Activated CD8-positive, alpha-beta memory T cell treated with anti-CD3 and anti-CD28 coated beads, Interleukin-2, amount 50 U/mL, for 4 hours (primary cell): ENCODE results near the gene SHKBP1.

Experiments used
- DNase-seq: peaks from one replicate; pipeline ENCODE4 v3.0.0-alpha.2; 2020

The SHKBP1 gene

DNA sequence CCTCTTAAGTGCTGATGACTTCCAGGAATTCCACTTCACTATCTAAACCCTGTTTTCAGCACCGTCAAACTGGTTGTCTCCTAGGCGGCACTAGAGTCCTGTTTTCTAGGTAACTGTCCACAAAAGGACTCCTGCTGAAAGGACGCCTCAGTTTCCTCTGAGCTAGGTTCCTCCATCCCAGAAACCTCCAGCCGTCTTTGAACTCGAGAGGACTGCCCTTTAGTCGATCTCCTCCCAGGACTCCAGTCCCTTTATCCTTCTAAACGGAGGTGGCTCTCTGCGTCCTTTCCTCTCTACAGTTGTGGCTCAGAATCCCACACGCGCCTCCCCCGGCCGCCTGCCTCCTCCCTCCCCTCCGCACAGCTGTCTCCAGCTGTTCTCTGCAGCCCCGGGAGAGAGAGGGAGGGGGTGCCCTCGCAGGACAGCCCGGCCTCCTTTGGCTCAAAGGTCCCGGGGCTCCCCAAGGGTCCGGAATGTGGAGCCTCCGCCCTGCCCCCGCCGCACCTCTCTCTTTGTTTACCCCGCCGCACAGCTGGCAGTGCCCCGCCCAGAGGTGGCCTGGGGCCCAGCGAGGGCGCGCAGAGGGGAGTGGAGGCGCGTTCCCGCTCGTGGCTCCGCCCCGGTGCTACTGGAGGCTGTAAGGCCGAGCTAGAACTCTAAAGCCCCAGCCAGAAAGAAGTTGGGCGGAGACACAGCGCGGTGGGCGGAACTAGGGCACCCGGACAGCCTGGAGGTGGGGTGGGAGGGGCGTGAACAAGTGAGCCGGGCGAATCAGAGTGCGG, 26.9 kb downstream of the SHKBP1 start:
- peak; percentile 94 for DNase-seq

DNA sequence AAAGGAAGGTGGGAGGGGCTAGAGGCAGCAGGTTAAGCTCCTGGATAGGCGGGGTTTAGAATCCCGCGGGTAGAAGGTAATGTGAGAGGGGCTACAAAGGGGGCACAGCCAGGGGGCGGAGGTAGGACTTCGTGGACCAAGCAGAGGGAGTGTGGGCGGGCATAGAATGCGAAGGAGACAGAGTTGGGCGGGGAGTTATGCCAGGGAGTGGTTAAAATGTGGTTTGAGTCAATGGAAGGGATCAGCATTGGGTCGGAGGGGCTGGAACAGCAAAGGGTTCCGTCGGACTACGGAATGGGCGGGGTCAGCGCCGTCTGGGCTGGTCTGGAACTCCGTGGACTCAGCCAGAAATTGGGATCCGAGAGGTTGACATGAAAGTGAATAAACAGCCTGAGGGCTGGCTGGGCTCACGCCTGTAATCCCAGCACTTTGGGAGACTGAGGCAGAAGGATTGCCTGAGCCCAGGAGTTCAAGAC, 27.5 kb downstream of the SHKBP1 start:
- no peak for DNase-seq

DNA sequence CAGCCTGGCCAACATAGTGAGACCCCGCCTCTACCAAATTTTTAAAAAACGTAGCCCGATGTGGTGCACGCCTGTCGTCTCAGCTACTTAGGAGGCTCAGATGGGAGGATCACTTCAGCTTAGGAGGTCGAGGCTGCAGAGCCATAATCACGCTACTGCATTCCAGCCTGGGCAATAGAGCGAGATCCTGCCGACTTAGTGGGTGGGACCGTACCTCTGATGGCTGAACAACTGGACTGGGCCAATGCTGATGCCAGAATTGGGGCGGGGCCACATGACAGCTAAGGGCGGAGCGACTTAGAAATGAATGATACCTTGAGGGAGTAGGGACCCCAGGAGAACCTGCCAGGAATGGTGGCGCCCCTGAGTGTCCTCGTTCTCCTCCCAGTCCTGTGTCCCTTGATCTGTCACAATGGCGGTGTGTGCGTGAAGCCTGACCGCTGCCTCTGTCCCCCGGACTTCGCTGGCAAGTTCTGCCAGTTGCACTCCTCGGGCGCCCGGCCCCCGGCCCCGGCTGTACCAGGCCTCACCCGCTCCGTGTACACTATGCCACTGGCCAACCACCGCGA, 28.1 kb downstream of the SHKBP1 start:
- no peak for DNase-seq

DNA sequence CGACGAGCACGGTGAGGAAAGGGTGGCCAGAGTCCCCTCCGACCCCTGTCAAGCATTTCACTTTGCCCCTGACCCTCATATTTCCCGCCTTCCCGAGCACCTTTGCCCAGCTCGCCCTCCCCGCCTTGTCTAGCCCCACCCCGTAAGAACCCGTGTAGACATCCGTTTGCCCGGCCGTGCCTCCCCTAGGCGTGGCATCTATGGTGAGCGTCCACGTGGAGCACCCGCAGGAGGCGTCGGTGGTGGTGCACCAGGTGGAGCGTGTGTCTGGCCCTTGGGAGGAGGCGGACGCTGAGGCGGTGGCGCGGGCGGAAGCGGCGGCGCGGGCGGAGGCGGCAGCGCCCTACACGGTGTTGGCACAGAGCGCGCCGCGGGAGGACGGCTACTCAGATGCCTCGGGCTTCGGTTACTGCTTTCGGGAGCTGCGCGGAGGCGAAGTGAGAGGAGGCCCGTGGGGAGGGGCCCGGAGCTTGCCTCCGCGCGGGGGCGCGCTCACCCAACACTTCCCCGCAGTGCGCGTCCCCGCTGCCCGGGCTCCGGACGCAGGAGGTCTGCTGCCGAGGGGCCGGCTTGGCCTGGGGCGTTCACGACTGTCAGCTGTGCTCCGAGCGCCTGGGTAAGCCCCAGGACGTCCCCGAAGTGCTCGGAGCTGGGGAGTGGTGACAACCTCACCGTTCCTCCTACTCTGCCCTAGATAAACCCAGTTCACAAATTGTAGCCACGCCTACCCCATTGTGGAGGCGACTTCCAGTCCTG, 28.7 kb downstream of the SHKBP1 start:
- DNase-seq = peak; percentile 78

DNA sequence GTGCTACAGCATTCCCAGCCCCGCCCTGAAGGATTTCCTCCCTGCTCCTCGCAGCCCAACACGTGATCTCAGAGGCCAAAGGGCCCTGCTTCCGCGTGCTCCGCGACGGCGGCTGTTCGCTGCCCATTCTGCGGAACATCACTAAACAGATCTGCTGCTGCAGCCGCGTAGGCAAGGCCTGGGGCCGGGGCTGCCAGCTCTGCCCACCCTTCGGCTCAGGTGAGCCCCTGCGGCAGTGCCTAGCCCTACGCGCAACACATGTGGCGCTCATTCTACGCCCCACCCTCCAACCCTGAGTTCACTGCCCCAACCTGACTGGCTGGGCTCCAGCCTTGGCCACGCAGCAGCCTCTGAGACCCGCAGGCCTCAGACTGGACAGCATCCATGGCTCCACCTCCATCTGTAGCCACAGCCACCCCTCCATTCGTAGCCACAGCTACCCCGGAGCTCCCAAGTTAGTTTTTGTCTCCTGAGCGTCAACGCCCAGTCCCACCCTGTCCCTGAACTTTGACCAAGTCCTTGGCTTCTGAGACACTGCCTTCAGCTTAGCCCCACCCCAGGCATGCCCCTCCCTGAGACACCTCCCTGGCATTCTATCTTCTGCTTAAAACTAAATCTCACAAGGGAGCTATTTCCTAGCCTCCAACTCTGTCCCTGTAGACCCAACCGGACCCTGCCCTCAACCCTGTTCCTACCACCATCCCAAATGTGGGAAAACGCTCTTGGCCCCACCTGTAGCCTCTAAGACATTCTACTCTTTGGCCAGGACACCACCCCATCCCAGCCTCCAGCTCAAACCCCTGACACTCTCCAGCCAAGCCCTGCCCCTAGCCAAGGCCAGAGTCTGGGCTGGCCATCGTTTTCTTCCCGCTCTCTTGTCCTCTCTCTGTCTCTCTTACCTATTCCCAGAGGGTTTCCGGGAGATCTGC, 30.9 kb downstream of the SHKBP1 start:
- no peak for DNase-seq

DNA sequence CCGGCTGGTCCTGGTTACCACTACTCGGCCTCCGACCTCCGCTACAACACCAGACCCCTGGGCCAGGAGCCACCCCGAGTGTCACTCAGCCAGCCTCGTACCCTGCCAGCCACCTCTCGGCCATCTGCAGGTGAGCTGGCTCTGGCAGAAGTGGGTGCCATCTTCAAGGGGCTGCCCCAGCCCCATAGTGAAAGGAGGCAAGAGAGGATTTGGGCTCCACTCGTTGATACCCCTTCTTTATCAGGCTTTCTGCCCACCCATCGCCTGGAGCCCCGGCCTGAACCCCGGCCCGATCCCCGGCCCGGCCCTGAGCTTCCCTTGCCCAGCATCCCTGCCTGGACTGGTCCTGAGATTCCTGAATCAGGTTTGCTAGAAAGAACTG, 31.6 kb downstream of the SHKBP1 start:
- no peak for DNase-seq

DNA sequence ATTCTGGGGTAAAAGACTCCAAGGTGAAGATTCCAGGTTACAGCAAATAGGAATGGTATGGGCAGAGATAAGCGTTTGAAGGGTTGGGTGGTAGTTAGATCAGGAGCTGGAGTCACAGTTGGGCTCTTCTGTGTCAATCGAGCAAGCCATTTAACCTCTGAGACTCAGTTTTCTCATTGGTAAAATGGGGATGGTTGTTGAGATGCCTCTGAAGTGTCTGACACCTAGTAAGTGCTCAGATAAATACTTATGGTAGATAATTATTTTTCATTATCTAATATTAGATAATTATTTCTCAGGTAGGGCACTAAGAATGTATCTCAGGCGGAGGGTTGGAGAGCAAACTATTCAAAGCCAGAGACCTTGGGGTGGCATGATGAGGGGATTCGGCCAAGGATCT, 32.3 kb downstream of the SHKBP1 start:
- DNase-seq = no peak

DNA sequence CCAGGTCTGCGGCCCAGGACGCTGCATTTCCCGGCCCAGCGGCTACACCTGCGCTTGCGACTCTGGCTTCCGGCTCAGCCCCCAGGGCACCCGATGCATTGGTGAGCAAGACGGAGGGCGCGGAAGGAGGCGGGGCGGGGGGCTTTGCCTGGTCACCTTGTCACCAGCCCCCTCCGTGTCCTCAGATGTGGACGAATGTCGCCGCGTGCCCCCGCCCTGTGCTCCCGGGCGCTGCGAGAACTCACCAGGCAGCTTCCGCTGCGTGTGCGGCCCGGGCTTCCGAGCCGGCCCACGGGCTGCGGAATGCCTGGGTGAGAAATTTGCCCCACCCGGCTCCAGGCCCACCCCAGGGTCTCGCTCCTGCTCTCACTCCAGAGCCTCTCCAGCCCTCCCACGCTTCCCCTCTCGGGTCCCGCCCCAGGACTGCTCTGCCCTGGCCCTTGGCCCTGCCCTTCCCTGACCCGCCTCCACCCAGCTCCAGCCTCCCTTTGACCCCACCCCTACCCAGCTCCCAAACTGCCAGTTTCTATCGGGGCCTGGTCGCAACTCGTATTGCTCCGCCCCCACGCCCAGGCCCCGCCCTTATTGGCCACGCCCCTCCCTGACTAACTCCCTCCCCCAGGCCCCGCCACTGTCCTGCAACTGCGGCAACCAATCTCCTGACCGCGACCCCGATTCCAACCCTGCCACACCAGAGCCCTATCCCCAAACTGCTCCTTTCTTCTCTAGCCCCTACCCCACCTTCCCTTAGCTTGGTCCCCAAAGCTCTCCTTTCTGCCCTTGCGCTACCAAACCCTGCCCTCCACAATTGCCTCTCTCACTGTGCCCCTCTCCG, 33.1 kb downstream of the SHKBP1 start:
- DNase-seq = peak; percentile 88

DNA sequence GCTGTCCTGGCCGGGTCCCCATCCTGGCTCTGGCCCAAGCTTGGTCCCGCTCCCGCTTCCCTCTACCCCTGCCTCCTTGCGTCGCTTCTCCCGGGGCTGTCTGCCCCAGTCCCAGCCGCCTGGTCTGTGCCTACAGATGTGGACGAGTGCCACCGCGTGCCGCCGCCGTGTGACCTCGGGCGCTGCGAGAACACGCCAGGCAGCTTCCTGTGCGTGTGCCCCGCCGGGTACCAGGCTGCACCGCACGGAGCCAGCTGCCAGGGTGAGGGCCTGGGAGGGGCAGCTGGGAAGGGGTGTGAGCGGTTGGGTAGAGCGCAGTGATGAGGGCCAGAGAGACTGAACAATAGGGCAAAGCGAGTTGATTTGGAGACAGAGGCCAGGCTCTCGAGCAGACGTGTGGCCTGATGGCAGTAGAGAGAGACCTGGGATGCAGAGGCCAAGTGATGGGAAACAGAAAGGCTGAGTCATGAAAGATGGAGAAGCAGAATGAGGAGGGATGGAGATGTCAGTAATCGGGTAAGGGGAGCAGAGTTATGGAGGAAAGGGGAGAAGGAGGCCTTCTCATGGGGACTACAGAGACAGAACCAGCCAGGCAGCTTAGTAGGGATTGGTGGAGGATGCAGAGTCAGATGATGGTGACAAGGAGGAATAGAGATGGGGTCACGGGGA, 33.9 kb downstream of the SHKBP1 start:
- peak; percentile 62 for DNase-seq

DNA sequence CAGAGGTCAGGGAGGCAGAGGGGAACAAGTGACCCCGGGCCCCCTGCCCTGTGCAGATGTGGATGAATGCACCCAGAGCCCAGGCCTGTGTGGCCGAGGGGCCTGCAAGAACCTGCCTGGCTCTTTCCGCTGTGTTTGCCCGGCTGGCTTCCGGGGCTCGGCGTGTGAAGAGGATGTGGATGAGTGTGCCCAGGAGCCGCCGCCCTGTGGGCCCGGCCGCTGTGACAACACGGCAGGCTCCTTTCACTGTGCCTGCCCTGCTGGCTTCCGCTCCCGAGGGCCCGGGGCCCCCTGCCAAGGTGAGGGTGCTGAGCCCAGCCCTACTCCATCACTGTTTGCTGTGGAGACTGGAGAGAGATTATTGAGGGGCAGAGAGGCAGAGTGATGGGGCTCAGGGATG, 34.4 kb downstream of the SHKBP1 start:
- no peak for DNase-seq

DNA sequence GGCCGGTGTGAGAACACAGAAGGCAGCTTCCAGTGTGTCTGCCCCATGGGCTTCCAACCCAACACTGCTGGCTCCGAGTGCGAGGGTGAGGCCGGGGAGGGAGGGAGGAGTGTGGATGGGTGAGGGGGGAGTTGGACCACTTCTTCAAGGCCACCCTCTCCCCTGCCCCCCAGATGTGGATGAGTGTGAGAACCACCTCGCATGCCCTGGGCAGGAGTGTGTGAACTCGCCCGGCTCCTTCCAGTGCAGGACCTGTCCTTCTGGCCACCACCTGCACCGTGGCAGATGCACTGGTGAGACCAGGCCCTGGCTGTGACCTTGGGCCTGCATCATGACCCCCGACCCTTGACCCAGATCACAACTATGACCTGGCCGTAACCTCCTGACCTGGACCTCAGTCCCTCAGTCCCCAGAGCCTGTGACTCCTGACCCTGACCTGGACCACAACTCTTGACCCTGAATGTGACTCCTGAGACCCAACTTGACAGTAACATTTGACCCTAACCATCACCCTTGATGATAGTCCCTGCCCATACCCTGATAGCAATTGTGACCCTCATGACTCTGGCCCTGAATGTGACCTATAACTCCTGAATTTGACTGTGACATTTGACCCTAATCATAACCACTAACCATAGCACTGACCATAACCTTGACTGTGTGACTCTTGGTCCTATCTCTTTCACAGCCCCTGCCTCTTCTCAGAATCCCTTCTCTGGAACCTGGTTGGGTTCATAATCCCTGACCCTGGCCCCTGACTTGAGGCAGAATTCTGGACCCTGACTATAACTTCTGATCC, 35.4 kb downstream of the SHKBP1 start:
- DNase-seq = no peak

DNA sequence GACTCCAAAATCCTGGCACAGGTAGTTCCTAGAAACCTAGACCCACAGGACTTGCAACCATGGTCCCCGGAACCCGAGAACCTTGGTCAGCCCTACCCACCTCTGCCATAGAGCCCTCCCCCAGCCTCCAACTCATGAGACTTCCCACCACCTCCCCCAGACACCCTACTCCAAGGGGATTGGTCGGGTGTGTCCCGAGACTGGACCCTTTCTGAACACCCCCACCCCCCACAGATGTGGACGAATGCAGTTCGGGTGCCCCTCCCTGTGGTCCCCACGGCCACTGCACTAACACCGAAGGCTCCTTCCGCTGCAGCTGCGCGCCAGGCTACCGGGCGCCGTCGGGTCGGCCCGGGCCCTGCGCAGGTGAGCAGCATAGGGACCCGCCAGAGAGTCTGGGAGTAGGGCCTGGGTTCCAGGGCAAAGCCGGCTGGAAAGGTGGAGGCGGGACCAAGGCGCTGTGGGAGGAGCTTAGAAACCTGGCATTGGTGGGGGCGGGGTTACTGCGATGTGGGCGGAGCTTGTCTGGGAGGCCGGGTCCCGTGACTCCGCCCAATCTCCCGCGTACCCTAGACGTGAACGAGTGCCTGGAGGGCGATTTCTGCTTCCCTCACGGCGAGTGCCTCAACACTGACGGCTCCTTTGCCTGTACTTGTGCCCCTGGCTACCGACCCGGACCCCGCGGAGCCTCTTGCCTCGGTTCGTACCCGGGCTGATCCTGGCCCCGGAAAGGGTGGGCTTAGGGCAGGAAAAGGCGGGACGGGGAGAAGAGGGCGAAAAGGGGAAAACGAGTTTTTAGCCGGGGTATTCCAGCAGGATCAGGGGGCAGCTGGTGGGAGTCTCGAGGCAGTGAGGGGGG, 36.4 kb downstream of the SHKBP1 start:
- DNase-seq = peak; percentile 83

DNA sequence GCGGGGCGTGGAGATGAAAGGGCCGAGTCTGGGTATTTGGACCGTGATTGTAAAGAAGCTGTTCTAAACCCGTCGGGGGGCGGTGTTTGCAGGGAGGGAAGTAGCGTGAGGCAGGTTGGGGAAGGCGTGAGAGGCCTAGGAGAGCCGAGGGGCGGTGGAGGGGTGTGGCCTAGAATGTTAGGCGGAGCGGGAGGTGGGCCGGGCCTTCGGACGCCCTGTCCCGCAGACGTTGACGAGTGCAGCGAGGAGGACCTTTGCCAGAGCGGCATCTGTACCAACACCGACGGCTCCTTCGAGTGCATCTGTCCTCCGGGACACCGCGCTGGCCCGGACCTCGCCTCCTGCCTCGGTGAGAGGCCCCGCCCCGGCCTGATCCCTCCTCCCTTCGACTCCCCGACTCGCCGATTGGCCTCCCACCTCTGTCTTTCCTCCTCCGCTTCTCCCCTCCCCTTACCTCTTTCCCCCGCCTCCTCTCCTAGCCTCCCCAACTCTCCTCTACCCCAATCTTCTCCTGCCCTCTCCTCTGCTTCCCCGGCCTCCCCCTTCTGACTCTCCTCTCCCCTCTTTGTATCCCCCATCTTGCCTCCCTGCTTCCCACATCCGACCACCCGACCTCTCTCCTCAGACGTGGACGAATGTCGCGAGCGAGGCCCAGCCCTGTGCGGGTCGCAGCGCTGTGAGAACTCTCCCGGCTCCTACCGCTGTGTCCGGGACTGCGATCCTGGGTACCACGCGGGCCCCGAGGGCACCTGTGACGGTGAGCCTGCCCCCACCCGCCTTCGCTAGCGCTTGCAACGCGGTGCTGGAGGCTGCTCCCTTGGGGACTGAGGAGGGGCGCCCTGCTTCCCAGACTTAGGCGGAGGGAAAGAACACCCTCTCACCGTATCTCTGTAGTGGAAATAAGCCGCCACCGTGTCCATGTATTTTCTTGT, 37.3 kb downstream of the SHKBP1 start:
- peak; percentile 86 for DNase-seq

DNA sequence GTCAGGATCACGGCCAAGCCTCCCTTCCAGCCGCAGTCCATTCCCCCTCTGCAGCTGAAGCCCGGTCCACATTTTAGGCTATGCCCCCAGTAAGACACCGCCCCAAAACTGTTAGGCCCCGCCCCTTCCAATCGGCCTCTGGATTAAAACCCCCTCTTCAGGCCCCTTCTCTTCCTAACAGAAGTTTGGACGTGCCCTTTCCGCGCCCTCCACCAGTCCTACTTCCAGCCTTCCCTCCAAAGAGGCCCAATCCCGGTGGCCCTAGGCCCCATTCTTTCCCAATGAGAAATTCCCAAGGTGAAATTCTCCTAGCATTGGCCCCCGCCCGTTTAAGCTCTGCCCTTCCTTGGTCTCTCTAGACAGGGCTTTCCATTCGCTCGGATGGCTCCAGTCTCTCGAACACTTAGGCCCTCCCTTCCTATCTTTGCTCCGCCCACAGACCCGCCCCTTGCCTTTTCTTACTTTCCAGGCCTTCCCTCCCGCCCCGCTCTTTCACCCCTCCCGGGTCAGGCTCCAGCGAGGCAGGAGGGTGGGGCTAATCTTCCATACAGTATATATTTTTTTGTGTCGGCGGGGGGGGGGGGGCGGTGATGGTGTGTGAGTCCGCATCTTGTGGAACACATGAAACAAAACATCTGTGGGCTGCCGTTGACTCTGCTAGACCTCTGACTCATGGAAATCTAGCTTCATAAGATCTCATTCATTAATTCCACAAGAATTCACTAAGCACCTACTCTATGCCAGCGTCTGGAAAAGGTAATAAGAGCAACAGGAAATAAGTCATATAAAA, 38.1 kb downstream of the SHKBP1 start:
- peak; percentile 95 for DNase-seq

DNA sequence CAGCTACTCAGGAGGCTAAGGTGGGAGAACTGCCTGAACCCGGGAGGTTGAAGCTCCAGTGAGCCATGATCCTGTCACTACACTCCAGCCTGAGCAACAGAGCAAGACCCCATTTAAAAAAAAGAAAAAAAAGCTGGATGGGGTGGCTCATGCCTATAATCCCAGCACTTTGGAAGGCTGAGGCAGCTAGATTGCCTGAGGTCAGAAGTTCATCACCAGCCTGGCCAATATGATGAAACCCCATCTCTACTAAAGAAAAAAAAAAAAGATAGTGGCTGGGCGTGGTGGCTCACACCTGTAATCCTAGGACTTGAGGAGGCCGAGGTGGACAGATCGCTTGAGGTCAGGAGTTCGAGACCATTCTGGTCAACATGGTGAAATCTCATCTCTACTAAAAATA, 39.5 kb downstream of the SHKBP1 start:
- no peak for DNase-seq

DNA sequence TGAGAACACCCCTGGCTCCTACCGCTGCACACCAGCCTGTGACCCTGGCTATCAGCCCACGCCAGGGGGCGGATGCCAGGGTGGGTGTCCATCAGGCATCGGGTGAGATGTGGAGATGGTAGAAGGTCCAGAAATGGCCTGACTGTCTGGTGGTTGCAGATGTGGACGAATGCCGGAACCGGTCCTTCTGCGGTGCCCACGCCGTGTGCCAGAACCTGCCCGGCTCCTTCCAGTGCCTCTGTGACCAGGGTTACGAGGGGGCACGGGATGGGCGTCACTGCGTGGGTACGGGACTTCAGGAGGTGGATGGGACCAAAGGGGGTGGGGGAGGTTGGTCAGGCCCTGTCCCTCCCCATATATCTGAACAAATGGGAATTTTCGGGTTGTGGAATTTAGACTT, 40.3 kb downstream of the SHKBP1 start:
- no peak for DNase-seq

DNA sequence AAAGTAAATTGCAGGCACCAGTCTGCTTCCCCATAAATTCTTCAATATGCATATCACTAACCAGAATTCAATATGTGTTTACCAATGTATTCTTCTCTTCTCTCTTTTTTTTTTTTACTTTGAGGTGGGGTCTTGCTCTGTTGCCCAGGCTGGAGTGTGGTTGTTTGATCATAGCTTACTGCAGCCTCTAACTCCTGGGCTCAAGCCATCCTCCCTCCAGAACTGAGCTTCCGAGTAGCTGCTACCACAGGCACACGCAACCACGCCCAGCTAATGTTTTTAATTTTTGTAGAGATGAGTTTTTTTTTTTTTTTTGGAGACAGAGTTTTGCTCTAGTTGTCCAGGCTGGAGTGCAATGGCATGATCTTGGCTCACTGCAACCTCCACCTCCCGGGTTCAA, 41.3 kb downstream of the SHKBP1 start:
- DNase-seq = no peak
